Esophagus squamous epithelium (tissue), 5 donors: Measurements from ENCODE around the gene TRAF3. TPM values are rescaled to one million over a fixed set of nuclear protein-coding genes. Genes with fewer than 3 reads are reported as not detected.

ENCODE experiments used
- DNase-seq: peaks from one replicate; lab custom pipeline; 2025; lab: John Stamatoyannopoulos, UW
- H3K27ac ChIP-seq, 4 donors: fragments of 200-600 bp; sonication (generic); one replicate each; pipeline ENCODE4 v1.5.1; 2016 to 2019; ENCODE audit warnings: mild to moderate bottlenecking in 1 of 4
- H3K27me3 ChIP-seq, 4 donors: fragments of 200-600 bp; sonication (generic); 1 replicate in 3 of 4; 2 replicates in 1 of 4; pipeline versions ENCODE4 v1.5.1 to v1.6.0; 2017 to 2021; ENCODE audit warnings: antibody characterized with exemption in 1 of 4
- H3K36me3 ChIP-seq, 3 donors: fragments of 200-600 bp; sonication (generic); one replicate each; pipeline ENCODE4 v1.5.1; 2016 to 2019
- H3K4me1 ChIP-seq, 3 donors: fragments of 200-600 bp; sonication (generic); one replicate each; pipeline ENCODE4 v1.5.1; 2017 to 2019
- H3K4me3 ChIP-seq, 4 donors: fragments of 200-600 bp; sonication (generic); 1 replicate in 3 of 4; 2 replicates in 1 of 4; pipeline ENCODE4 v1.5.1; 2016 to 2019; ENCODE audit warnings: mild to moderate bottlenecking in 2 of 4, moderate library complexity in 1 of 4
- H3K9me3 ChIP-seq, 3 donors: fragments of 200-600 bp; sonication (generic); one replicate each; pipeline ENCODE4 v1.5.1; 2016 to 2019
- POLR2A ChIP-seq, 4 donors: fragments of 450-650 bp; IDR thresholded peaks; one replicate each; pipeline ENCODE4 v1.6.1; 2017; ENCODE audit warnings: antibody characterized with exemption in 4 of 4, mild to moderate bottlenecking in 4 of 4, moderate library complexity in 3 of 4
- WGBS, 2 donors: methylation state at CpG; one replicate each; pipeline ENCODE4 v1.1.5; 2018; 5-methylcytosine and 5-hydroxymethylcytosine counted together
- intact Hi-C: fragments of 100-400 bp; cut with DNase I; formaldehyde crosslinking; loops from one replicate; pipeline ENCODE4 v1.15.0; 2022
- total RNA-seq, 4 donors: library from RNA; depleted of rRNA; stranded (reverse); fragments of >200 nt; gene quantifications; one replicate each; pipeline ENCODE4 v1.1.0, GENCODE V29; 2016
- TF ChIP-seq, protein P1 (sequence below), 6 experiments: fragments of 450-650 bp in 4 of 6; fragments of 200-600 bp in 2 of 6; sonication (generic) in 2 of 6; IDR thresholded peaks; one replicate each; pipeline ENCODE4 v1.5.1; 2016 to 2019; ENCODE audit warnings: antibody characterized with exemption in 6 of 6, mild to moderate bottlenecking in 4 of 6, moderate library complexity in 4 of 6
- donor health status: DM: yes; HTN: yes; CAD: no.

Gene TRAF3
- total RNA-seq, 4 donors from 2014 or later, result 11.2 to 19.3 (median 13.2) TPM

DNA sequence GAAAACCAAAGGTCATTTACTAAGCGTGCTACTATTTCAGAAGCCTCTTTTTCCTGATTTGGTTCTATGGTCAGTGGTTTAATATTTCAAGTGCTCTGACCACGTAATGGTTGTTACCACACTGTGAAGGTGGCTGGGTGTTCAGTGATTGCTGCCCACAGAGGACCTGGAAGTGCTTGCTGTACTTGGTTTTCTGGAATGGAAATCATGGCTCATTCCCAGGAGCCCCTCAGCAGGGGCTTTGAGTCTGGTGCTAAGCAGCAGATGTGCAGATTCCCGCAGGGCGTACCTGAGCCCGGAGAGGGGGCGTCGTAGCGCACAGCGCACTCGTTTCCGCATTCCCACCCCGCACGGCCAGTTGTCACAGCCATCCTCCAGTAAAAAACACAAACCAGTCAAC is 50.5 kb downstream of the TRAF3 start:
- H3K9me3 ChIP-seq, result no peaks in the 10 kb centered on the region
- no peak overlapping the region for H3K4me3 ChIP-seq
- TF ChIP-seq, protein P1, sequence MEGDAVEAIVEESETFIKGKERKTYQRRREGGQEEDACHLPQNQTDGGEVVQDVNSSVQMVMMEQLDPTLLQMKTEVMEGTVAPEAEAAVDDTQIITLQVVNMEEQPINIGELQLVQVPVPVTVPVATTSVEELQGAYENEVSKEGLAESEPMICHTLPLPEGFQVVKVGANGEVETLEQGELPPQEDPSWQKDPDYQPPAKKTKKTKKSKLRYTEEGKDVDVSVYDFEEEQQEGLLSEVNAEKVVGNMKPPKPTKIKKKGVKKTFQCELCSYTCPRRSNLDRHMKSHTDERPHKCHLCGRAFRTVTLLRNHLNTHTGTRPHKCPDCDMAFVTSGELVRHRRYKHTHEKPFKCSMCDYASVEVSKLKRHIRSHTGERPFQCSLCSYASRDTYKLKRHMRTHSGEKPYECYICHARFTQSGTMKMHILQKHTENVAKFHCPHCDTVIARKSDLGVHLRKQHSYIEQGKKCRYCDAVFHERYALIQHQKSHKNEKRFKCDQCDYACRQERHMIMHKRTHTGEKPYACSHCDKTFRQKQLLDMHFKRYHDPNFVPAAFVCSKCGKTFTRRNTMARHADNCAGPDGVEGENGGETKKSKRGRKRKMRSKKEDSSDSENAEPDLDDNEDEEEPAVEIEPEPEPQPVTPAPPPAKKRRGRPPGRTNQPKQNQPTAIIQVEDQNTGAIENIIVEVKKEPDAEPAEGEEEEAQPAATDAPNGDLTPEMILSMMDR (IDR thresholded peaks at IDR 0.05), result no peak
- no peak for TF ChIP-seq POLR2A (IDR thresholded peaks at IDR 0.05)
- peaks cover 0 to 16% (median 0%) of the 10 kb centered on the region in 3 donors for H3K36me3 ChIP-seq
- H3K4me1 ChIP-seq, result peaks cover 6 to 37% (median 11%) of the 10 kb centered on the region in 3 donors
- intact Hi-C loops, result no loop called here
- no peak for DNase-seq
- 92 to 96% methylated on average over 9 to 10 of the region's 13 CpGs for WGBS, 2 donors
- no peak overlapping the region for H3K27ac ChIP-seq
- no peaks in the 10 kb centered on the region for H3K27me3 ChIP-seq

- Histone ChIP-seq H3K4me1 (peaks cover 6 to 37% (median 11%) of the 10 kb centered on the region in 3 donors), H3K27me3 (no peaks in the 10 kb centered on the region), H3K27ac (no peak overlapping the region), H3K36me3 (peaks cover 0 to 19% (median 0%) of the 10 kb centered on the region in 3 donors), H3K4me3 (no peak overlapping the region), H3K9me3 (no peaks in the 10 kb centered on the region)
- WGBS, 2 donors, result 72 to 85% methylated on average over 8 to 11 of the region's 11 CpGs
- intact Hi-C loops, result no loop called here
- TF ChIP-seq, protein P1 (IDR thresholded peaks at IDR 0.05), result no peak
- no peak for TF ChIP-seq POLR2A (IDR thresholded peaks at IDR 0.05)
- DNase-seq, result no peak
These were observed 50.9 kb downstream of the TRAF3 start for GRCh38 chr14:102828151-102828550.

DNA sequence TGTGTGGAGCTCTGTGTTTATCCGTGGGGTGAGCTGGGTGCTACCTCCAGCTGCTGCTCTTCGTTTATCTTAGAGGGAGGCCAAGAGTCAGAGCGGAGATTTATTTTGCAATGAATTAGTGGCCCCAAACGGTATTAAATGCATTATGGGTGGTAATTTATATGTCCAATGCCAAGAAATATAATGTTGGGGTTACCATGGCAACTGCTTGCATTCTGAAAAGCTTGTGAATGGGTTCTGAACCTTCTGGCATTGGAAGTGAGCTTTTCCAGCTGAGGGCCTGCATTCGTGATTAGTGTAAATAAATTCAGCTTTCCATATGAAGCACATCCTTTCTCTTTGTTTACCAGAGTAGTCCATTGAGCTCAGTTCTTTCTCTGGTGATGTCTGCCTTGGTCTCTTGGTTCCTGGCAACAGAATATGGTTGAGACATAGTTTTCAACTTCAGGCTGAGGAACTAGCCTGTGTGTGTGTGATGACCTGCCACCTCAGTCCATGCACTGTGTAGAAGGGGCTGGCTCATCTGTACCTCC is 51.8 kb downstream of the TRAF3 start:
- 55 to 68% methylated on average over 5 of the region's 5 CpGs for WGBS, 2 donors
- Histone ChIP-seq H3K4me3 (no peak overlapping the region), H3K9me3 (no peaks in the 10 kb centered on the region), H3K36me3 (peaks cover 0 to 19% (median 0%) of the 10 kb centered on the region in 3 donors), H3K27me3 (no peaks in the 10 kb centered on the region), H3K27ac (no peak overlapping the region), H3K4me1 (peaks cover 6 to 33% (median 10%) of the 10 kb centered on the region in 3 donors)
- TF ChIP-seq, protein P1 (IDR thresholded peaks at IDR 0.05), result no peak
- TF ChIP-seq POLR2A (IDR thresholded peaks at IDR 0.05), result no peak
- DNase-seq, result no peak
- intact Hi-C loops, result no loop called here

- 79 to 80% methylated on average over 3 of the region's 3 CpGs for whole genome bisulfite sequencing, 2 donors
- H3K27me3 ChIP-seq, result no peaks in the 10 kb centered on the region
- peaks cover 0 to 31% (median 0%) of the 10 kb centered on the region in 3 donors for H3K36me3 ChIP-seq
- no peak overlapping the region for H3K27ac ChIP-seq
- DNase-seq, result no peak
- intact Hi-C loops, result no loop called here
- peaks cover 0 to 19% (median 0%) of the 10 kb centered on the region in 3 donors for H3K4me1 ChIP-seq
- TF ChIP-seq, protein P1 (IDR thresholded peaks at IDR 0.05), result no peak
- no peak for TF ChIP-seq POLR2A (IDR thresholded peaks at IDR 0.05)
- H3K9me3 ChIP-seq, result no peaks in the 10 kb centered on the region
- H3K4me3 ChIP-seq, result no peak overlapping the region
These were observed 53.3 kb downstream of the TRAF3 start for GRCh38 chr14:102830474-102831045.

DNA sequence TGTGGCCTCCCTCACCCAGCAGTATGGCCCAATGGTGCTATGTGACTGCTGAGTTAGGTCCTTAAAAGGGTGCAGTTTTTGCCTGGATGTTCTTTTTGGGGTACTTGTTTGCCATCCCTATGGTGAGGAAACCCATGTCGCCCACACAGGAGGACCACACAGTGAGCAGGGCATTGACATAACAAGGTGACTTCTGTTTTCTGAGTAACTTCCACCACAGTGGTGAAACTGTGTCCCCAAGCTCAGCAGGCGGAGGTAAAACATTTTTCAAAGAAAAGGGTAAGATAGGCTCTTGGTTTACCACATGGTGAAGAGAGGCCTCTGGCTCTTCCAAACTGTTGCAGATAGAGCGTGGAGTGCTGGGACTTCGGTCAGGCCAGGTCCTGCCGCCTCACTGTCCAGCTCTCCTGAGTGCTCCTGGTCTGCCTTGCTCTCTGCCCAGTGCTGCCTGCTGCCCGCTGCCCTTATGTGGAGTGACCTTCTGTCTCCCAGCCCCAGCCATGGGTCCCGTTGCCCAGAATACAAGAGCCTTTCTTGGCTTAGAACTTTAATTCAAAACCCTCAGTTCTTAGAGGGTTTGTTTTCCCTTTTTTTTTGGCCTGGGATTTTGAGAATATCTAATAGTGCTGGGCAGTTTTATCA is 54.0 kb downstream of the TRAF3 start:
- Histone ChIP-seq H3K27me3 (no peaks in the 10 kb centered on the region), H3K4me1 (peaks cover 0 to 12% (median 0%) of the 10 kb centered on the region in 3 donors), H3K4me3 (no peak overlapping the region), H3K27ac (no peak overlapping the region), H3K9me3 (no peaks in the 10 kb centered on the region), H3K36me3 (peaks cover 0 to 31% (median 0%) of the 10 kb centered on the region in 3 donors)
- intact Hi-C loops, result no loop called here
- 85 to 96% methylated on average over 4 to 6 of the region's 7 CpGs for WGBS, 2 donors
- DNase-seq, result no peak
- no peak for TF ChIP-seq POLR2A (IDR thresholded peaks at IDR 0.05)
- TF ChIP-seq, protein P1 (IDR thresholded peaks at IDR 0.05), result no peak
